CD4-positive, alpha-beta T cell treated with Interleukin-6 at 100 ng/mL for 8 hours (primary cell): ENCODE data around the gene RGPD5.
"Not testable (repeated sequence)": the region's sequence is repeated elsewhere in the genome, so short reads cannot be mapped to it uniquely, and the experiment has no call there.

ENCODE experiments used
- DNase-seq: peaks from one replicate; pipeline ENCODE4 v3.0.0-alpha.2; 2020; ENCODE audit warnings: mixed read lengths, low spot score

Gene RGPD5

GRCh38 chr2:109794074-109794737 is at the start of gene RGPD5:
TSS of gene RGPD5 (plus strand) at chr2:109794305. CDS start at chr2:109794466, 161 bp downstream.
- not testable (repeated sequence) for DNase-seq

- DNase-seq, result not testable (repeated sequence)
Observed at GRCh38 chr2:109751572-109751971, 42.5 kb upstream of the RGPD5 start.

- not testable (repeated sequence) for DNase-seq
Observed at GRCh38 chr2:109757163-109757824, 36.8 kb upstream of the RGPD5 start.

- not testable (repeated sequence) for DNase-seq
Observed at GRCh38 chr2:109760265-109761042, 33.7 kb upstream of the RGPD5 start.

- DNase-seq, result not testable (repeated sequence)
Observed at GRCh38 chr2:109761043-109761454, 33.1 kb upstream of the RGPD5 start.

GRCh38 chr2:109761976-109762375 is 32.1 kb upstream of the RGPD5 start:
- DNase-seq, result not testable (repeated sequence)

GRCh38 chr2:109766074-109766473 is 28.0 kb upstream of the RGPD5 start:
- not testable (repeated sequence) for DNase-seq

- not testable (repeated sequence) for DNase-seq
Observed at GRCh38 chr2:109766886-109767578, 27.1 kb upstream of the RGPD5 start.

- DNase-seq, result not testable (repeated sequence)
Observed at GRCh38 chr2:109768934-109769333, 25.2 kb upstream of the RGPD5 start.

GRCh38 chr2:109779118-109779517 is 15.0 kb upstream of the RGPD5 start:
- DNase-seq, result not testable (repeated sequence)

- not testable (repeated sequence) for DNase-seq
Observed at GRCh38 chr2:109781147-109781816, 12.8 kb upstream of the RGPD5 start.

- DNase-seq, result not testable (repeated sequence)
Observed at GRCh38 chr2:109782446-109782993, 11.6 kb upstream of the RGPD5 start.

- DNase-seq, result not testable (repeated sequence)
Observed at GRCh38 chr2:109791530-109792279, 2.4 kb upstream of the RGPD5 start.

GRCh38 chr2:109792659-109793058 is 1.4 kb upstream of the RGPD5 start:
- not testable (repeated sequence) for DNase-seq

GRCh38 chr2:109871129-109871751 is 77.1 kb downstream of the RGPD5 start:
- DNase-seq, result not testable (repeated sequence)

GRCh38 chr2:109876625-109877024 is 82.5 kb downstream of the RGPD5 start:
- DNase-seq, result not testable (repeated sequence)

- DNase-seq, result not testable (repeated sequence)
Observed at GRCh38 chr2:109882112-109882511, 88.0 kb downstream of the RGPD5 start.

GRCh38 chr2:109888414-109888813 is 94.3 kb downstream of the RGPD5 start:
- DNase-seq, result not testable (repeated sequence)

- not testable (repeated sequence) for DNase-seq
Observed at GRCh38 chr2:109889909-109890308, 95.8 kb downstream of the RGPD5 start.

GRCh38 chr2:109891024-109891423 is 96.9 kb downstream of the RGPD5 start:
- DNase-seq, result not testable (repeated sequence)
